Activated naive CD8-positive, alpha-beta T cell treated with anti-CD3 and anti-CD28 coated beads, Interleukin-2, amount 50 U/mL, for 16 hours (primary cell): Measurements from ENCODE around the gene CLPTM1.
"Not testable (repeated sequence)": the region's sequence is repeated elsewhere in the genome, so short reads cannot be mapped to it uniquely, and the experiment has no call there.

ENCODE experiments used
- DNase-seq: peaks from one replicate; pipeline ENCODE4 v3.0.0-alpha.2; 2020; ENCODE audit warnings: low read depth, low spot score

Gene CLPTM1

GRCh38 chr19:44943801-44944249 lies 11.4 kb upstream of the CLPTM1 start:
- DNase-seq: no peak

- no peak for DNase-seq
These were observed 8.1 kb upstream of the CLPTM1 start for GRCh38 chr19:44947041-44947581.

GRCh38 chr19:44948237-44948636 lies 6.9 kb upstream of the CLPTM1 start:
- no peak for DNase-seq

GRCh38 chr19:44948763-44949374 lies 6.3 kb upstream of the CLPTM1 start:
- DNase-seq: no peak

GRCh38 chr19:44949550-44949949 lies 5.6 kb upstream of the CLPTM1 start:
- no peak for DNase-seq

GRCh38 chr19:44951179-44952159 lies 3.7 kb upstream of the CLPTM1 start:
- DNase-seq: peak; percentile 17

GRCh38 chr19:44954278-44954648 lies 917 bp upstream of the CLPTM1 start:
- DNase-seq: no peak

GRCh38 chr19:44955505-44956439 lies 592 bp downstream of the CLPTM1 start:
- DNase-seq: no peak

GRCh38 chr19:44957526-44957925 lies 2.3 kb downstream of the CLPTM1 start:
- DNase-seq: no peak

GRCh38 chr19:44958090-44958489 lies 2.9 kb downstream of the CLPTM1 start:
- no peak for DNase-seq

GRCh38 chr19:44959691-44960090 lies 4.5 kb downstream of the CLPTM1 start:
- no peak for DNase-seq

GRCh38 chr19:44960906-44961728 lies 5.9 kb downstream of the CLPTM1 start:
- no peak for DNase-seq

- DNase-seq: no peak
These were observed 6.6 kb downstream of the CLPTM1 start for GRCh38 chr19:44961821-44962220.

GRCh38 chr19:44968118-44968517 lies 12.9 kb downstream of the CLPTM1 start:
- DNase-seq: no peak

GRCh38 chr19:44968670-44969069 lies 13.5 kb downstream of the CLPTM1 start:
- no peak for DNase-seq

- no peak for DNase-seq
These were observed 14.3 kb downstream of the CLPTM1 start for GRCh38 chr19:44969437-44969836.

- DNase-seq: not testable (repeated sequence)
These were observed 16.3 kb downstream of the CLPTM1 start for GRCh38 chr19:44971451-44971850.

GRCh38 chr19:44972802-44973201 lies 17.6 kb downstream of the CLPTM1 start:
- DNase-seq: no peak

- no peak for DNase-seq
These were observed 19.0 kb downstream of the CLPTM1 start for GRCh38 chr19:44973982-44974735.

GRCh38 chr19:44974857-44975256 lies 19.7 kb downstream of the CLPTM1 start:
- DNase-seq: no peak
